Measurements from ENCODE around the gene SLC25A13. TPM values are rescaled to one million over a fixed set of nuclear protein-coding genes. Genes with fewer than 3 reads are reported as not detected.

SLC25A13 gene
- total RNA-seq, 1 experiment from 2014 or later: 52.5 TPM

- H3F3A ChIP-seq (ENCODE audit: insufficient read depth, low read depth): peaks cover 30% of the 10 kb centered on the region; the same call in 1 of the 2 replicates
- no peak for TF ChIP-seq EZH2 (IDR thresholded peaks at IDR 0.05; ENCODE audit: low read depth)
- TF ChIP-seq CTCF (conservative IDR thresholded peaks at IDR 0.05): no peak
- intact Hi-C loops (cut with micrococcal nuclease; ENCODE audit: unreplicated experiment): no loop called here
- H3K4me2 ChIP-seq: no peak overlapping the region
- H3K9me2 ChIP-seq (ENCODE audit: insufficient read depth): no peaks in the 10 kb centered on the region
- CTCF ChIA-PET: no interaction called here
- BruUV-seq (replicated peaks): no TSS peak
- H3K9me3 ChIP-seq (ENCODE audit: insufficient read depth, low read depth): no peaks in the 10 kb centered on the region
- no peaks in the 10 kb centered on the region; the same call in 1 of the 2 replicates for H3K36me3 ChIP-seq (ENCODE audit: low read depth)
- peaks cover 33% of the 10 kb centered on the region for H3K4me1 ChIP-seq (replicated peaks; ENCODE audit: insufficient read depth)
- H3K79me2 ChIP-seq (ENCODE audit: low read depth): peaks cover 61% of the 10 kb centered on the region
- no peak overlapping the region for H3K4me3 ChIP-seq
- no peaks in the 10 kb centered on the region for H3K27me3 ChIP-seq (ENCODE audit: insufficient read depth, low read depth)
- no peak overlapping the region for H2AFZ ChIP-seq
- POLR2A ChIA-PET (ENCODE audit: unreplicated experiment): no interaction called here
- peaks cover 41% of the 10 kb centered on the region for H4K20me1 ChIP-seq (ENCODE audit: insufficient read depth)
- H3K27ac ChIP-seq: no peak overlapping the region
- no peak for DNase-seq
These were observed 20.9 kb downstream of the SLC25A13 start for GRCh38 chr7:96300986-96301385.

- intact Hi-C loops (cut with micrococcal nuclease; ENCODE audit: unreplicated experiment): no loop called here
- ChIA-PET POLR2A (ENCODE audit: unreplicated experiment) (no interaction called here), CTCF (no interaction called here)
- no peak for DNase-seq
- peaks cover 29% of the 10 kb centered on the region; the same call in 1 of the 2 replicates for H3F3A ChIP-seq (ENCODE audit: insufficient read depth, low read depth)
- no peak overlapping the region for H3K27ac ChIP-seq
- H4K20me1 ChIP-seq (ENCODE audit: insufficient read depth): peaks cover 36% of the 10 kb centered on the region
- no peaks in the 10 kb centered on the region; the same call in 1 of the 2 replicates for H3K36me3 ChIP-seq (ENCODE audit: low read depth)
- no peaks in the 10 kb centered on the region for H3K9me2 ChIP-seq (ENCODE audit: insufficient read depth)
- H3K4me2 ChIP-seq: no peak overlapping the region
- H3K4me3 ChIP-seq: no peak overlapping the region
- H3K79me2 ChIP-seq (ENCODE audit: low read depth): peaks cover 56% of the 10 kb centered on the region
- H3K4me1 ChIP-seq (replicated peaks; ENCODE audit: insufficient read depth): peaks cover 30% of the 10 kb centered on the region
- no peaks in the 10 kb centered on the region for H3K27me3 ChIP-seq (ENCODE audit: insufficient read depth, low read depth)
- TF ChIP-seq EZH2 (IDR thresholded peaks at IDR 0.05; ENCODE audit: low read depth) (no peak), CTCF (conservative IDR thresholded peaks at IDR 0.05) (no peak)
- BruUV-seq (replicated peaks): no TSS peak
- H2AFZ ChIP-seq: no peak overlapping the region
- H3K9me3 ChIP-seq (ENCODE audit: insufficient read depth, low read depth): no peaks in the 10 kb centered on the region
These were observed 21.4 kb downstream of the SLC25A13 start for GRCh38 chr7:96300502-96300901.

GRCh38 chr7:96299496-96299895 is 22.4 kb downstream of the SLC25A13 start:
- no peak for TF ChIP-seq CTCF (conservative IDR thresholded peaks at IDR 0.05)
- TF ChIP-seq EZH2 (IDR thresholded peaks at IDR 0.05; ENCODE audit: low read depth): no peak
- Histone ChIP-seq H2AFZ (no peak overlapping the region), H3K27ac (no peak overlapping the region), H3K27me3 (ENCODE audit: insufficient read depth, low read depth) (no peaks in the 10 kb centered on the region), H4K20me1 (ENCODE audit: insufficient read depth) (peaks cover 31% of the 10 kb centered on the region), H3K9me2 (ENCODE audit: insufficient read depth) (no peaks in the 10 kb centered on the region), H3F3A (ENCODE audit: insufficient read depth, low read depth) (peaks cover 21% of the 10 kb centered on the region; the same call in 1 of the 2 replicates), H3K4me2 (no peak overlapping the region), H3K36me3 (ENCODE audit: low read depth) (no peaks in the 10 kb centered on the region; the same call in 1 of the 2 replicates), H3K9me3 (ENCODE audit: insufficient read depth, low read depth) (no peaks in the 10 kb centered on the region), H3K4me1 (replicated peaks; ENCODE audit: insufficient read depth) (peaks cover 20% of the 10 kb centered on the region), H3K4me3 (no peak overlapping the region), H3K79me2 (ENCODE audit: low read depth) (peaks cover 50% of the 10 kb centered on the region)
- ChIA-PET CTCF (no interaction called here), POLR2A (ENCODE audit: unreplicated experiment) (no interaction called here)
- intact Hi-C loops (cut with micrococcal nuclease; ENCODE audit: unreplicated experiment): no loop called here
- no TSS peak for BruUV-seq (replicated peaks)
- DNase-seq: no peak

Measured in PC-9 (cell line).